ENCODE data around the gene IFT27.
"Not testable (repeated sequence)": the region's sequence is repeated elsewhere in the genome, so short reads cannot be mapped to it uniquely, and the experiment has no call there.

The IFT27 gene

GRCh38 chr22:36756031-36756430 lies 19.9 kb downstream of the IFT27 start:
- 56% methylated on average over 6 of the region's 7 CpGs for WGBS (ENCODE audit: insufficient coverage)
- POLR2A ChIA-PET = interaction anchor here (0.6 kb wide), 1 partner anchor 275 kb away, joined by 3 read pairs; the partner anchor contains the start of gene TXN2
- peaks cover 0 to 8% (median 0%) of the 10 kb centered on the region in 4 experiments for H3K4me1 ChIP-seq (ENCODE audit: control extremely low read depth in 1 of 4, control insufficient read depth in 4 of 4, insufficient read depth in 4 of 4, low read length in 3 of 4)
- H3K27ac ChIP-seq (ENCODE audit: insufficient read depth in 1 of 2, low read depth in 1 of 2, low read length in 2 of 2, poor library complexity in 1 of 2, severe bottlenecking in 2 of 2) = no peak overlapping the region
- CTCF ChIA-PET = interaction anchor here (0.9 to 5.7 kb wide), 10 partner anchors 12 to 289 kb away, joined by 3 to 54 read pairs (median 6); partner anchors contain the start of gene IFT27
- no peak for DNase-seq
- H3K36me3 ChIP-seq (ENCODE audit: control insufficient read depth in 4 of 4, insufficient read depth in 4 of 4, low read length in 3 of 4) = peaks cover 0 to 2% (median 0%) of the 10 kb centered on the region in 4 experiments
- no peak overlapping the region for H3K4me3 ChIP-seq (ENCODE audit: control insufficient read depth in 1 of 7, extremely low read depth in 1 of 7, insufficient read depth in 4 of 7, low read depth in 2 of 7, low read length in 6 of 7)
- no peaks in the 10 kb centered on the region for H3K9me3 ChIP-seq (ENCODE audit: control extremely low read depth in 1 of 5, control insufficient read depth in 4 of 5, insufficient read depth in 2 of 5, low read depth in 1 of 5, low read length in 4 of 5)
- H3K27me3 ChIP-seq (replicated peaks in 2 of 5; ENCODE audit: control insufficient read depth in 4 of 5, insufficient read depth in 5 of 5, low read length in 4 of 5) = peaks cover 0 to 23% (median 10%) of the 10 kb centered on the region in 5 experiments

GRCh38 chr22:36755316-36755715 lies 20.6 kb downstream of the IFT27 start:
- no peaks in the 10 kb centered on the region for H3K9me3 ChIP-seq (ENCODE audit: control extremely low read depth in 1 of 5, control insufficient read depth in 4 of 5, insufficient read depth in 2 of 5, low read depth in 1 of 5, low read length in 4 of 5)
- H3K27me3 ChIP-seq (replicated peaks in 2 of 5; ENCODE audit: control insufficient read depth in 4 of 5, insufficient read depth in 5 of 5, low read length in 4 of 5) = peaks cover 0 to 23% (median 10%) of the 10 kb centered on the region in 5 experiments
- H3K4me1 ChIP-seq (ENCODE audit: control extremely low read depth in 1 of 4, control insufficient read depth in 4 of 4, insufficient read depth in 4 of 4, low read length in 3 of 4) = peaks cover 0 to 8% (median 0%) of the 10 kb centered on the region in 4 experiments
- DNase-seq = no peak
- H3K36me3 ChIP-seq (ENCODE audit: control insufficient read depth in 4 of 4, insufficient read depth in 4 of 4, low read length in 3 of 4) = peaks cover 0 to 2% (median 0%) of the 10 kb centered on the region in 4 experiments
- no peak overlapping the region for H3K27ac ChIP-seq (ENCODE audit: insufficient read depth in 1 of 2, low read depth in 1 of 2, low read length in 2 of 2, poor library complexity in 1 of 2, severe bottlenecking in 2 of 2)
- WGBS (ENCODE audit: insufficient coverage) = 94% methylated on average over 4 of the region's 6 CpGs
- ChIA-PET CTCF (interaction anchor here (0.9 to 5.7 kb wide), 7 partner anchors 13 to 290 kb away, joined by 3 to 54 read pairs (median 6); partner anchors contain the start of gene IFT27), POLR2A (no interaction called here)
- H3K4me3 ChIP-seq (ENCODE audit: control insufficient read depth in 1 of 7, extremely low read depth in 1 of 7, insufficient read depth in 4 of 7, low read depth in 2 of 7, low read length in 6 of 7) = no peak overlapping the region

GRCh38 chr22:36754881-36755280 lies 21.0 kb downstream of the IFT27 start:
- H3K27ac ChIP-seq (ENCODE audit: insufficient read depth in 1 of 2, low read depth in 1 of 2, low read length in 2 of 2, poor library complexity in 1 of 2, severe bottlenecking in 2 of 2); H3K36me3 ChIP-seq (ENCODE audit: control insufficient read depth in 4 of 4, insufficient read depth in 4 of 4, low read length in 3 of 4); H3K4me3 ChIP-seq (ENCODE audit: control insufficient read depth in 1 of 7, extremely low read depth in 1 of 7, insufficient read depth in 4 of 7, low read depth in 2 of 7, low read length in 6 of 7); H3K4me1 ChIP-seq (ENCODE audit: control extremely low read depth in 1 of 4, control insufficient read depth in 4 of 4, insufficient read depth in 4 of 4, low read length in 3 of 4); POLR2A ChIA-PET; H3K9me3 ChIP-seq (ENCODE audit: control extremely low read depth in 1 of 5, control insufficient read depth in 4 of 5, insufficient read depth in 2 of 5, low read depth in 1 of 5, low read length in 4 of 5); DNase-seq: not testable (repeated sequence)
- CTCF ChIA-PET = interaction anchor here (4.3 to 5.7 kb wide), 2 partner anchors 12 to 20 kb away, joined by 33 to 54 read pairs; partner anchors contain the start of gene IFT27
- 96% methylated on average over 3 of the region's 9 CpGs for WGBS (ENCODE audit: insufficient coverage)
- peaks cover 0 to 23% (median 10%) of the 10 kb centered on the region in 5 experiments for H3K27me3 ChIP-seq (replicated peaks in 2 of 5; ENCODE audit: control insufficient read depth in 4 of 5, insufficient read depth in 5 of 5, low read length in 4 of 5)

GRCh38 chr22:36753916-36754315 lies 22.0 kb downstream of the IFT27 start:
- Histone ChIP-seq H3K4me3 (ENCODE audit: control insufficient read depth in 1 of 7, extremely low read depth in 1 of 7, insufficient read depth in 4 of 7, low read depth in 2 of 7, low read length in 6 of 7) (no peak overlapping the region), H3K9me3 (ENCODE audit: control extremely low read depth in 1 of 5, control insufficient read depth in 4 of 5, insufficient read depth in 2 of 5, low read depth in 1 of 5, low read length in 4 of 5) (no peaks in the 10 kb centered on the region), H3K36me3 (ENCODE audit: control insufficient read depth in 4 of 4, insufficient read depth in 4 of 4, low read length in 3 of 4) (no peaks in the 10 kb centered on the region), H3K4me1 (ENCODE audit: control extremely low read depth in 1 of 4, control insufficient read depth in 4 of 4, insufficient read depth in 4 of 4, low read length in 3 of 4) (peaks cover 0 to 8% (median 0%) of the 10 kb centered on the region in 4 experiments), H3K27ac (ENCODE audit: insufficient read depth in 1 of 2, low read depth in 1 of 2, low read length in 2 of 2, poor library complexity in 1 of 2, severe bottlenecking in 2 of 2) (no peak overlapping the region), H3K27me3 (replicated peaks in 2 of 5; ENCODE audit: control insufficient read depth in 4 of 5, insufficient read depth in 5 of 5, low read length in 4 of 5) (peaks cover 0 to 23% (median 10%) of the 10 kb centered on the region in 5 experiments)
- ChIA-PET POLR2A (no interaction called here), CTCF (interaction anchor here (1.2 kb wide), 1 partner anchor 8 kb away, joined by 6 read pairs; no protein-coding TSS in a partner anchor)
- DNase-seq = no peak
- WGBS (ENCODE audit: insufficient coverage) = 84% methylated on average over 12 of the region's 12 CpGs

GRCh38 chr22:36753120-36753802 lies 22.7 kb downstream of the IFT27 start:
- no peak for DNase-seq
- peaks cover 0 to 8% (median 0%) of the 10 kb centered on the region in 4 experiments for H3K4me1 ChIP-seq (ENCODE audit: control extremely low read depth in 1 of 4, control insufficient read depth in 4 of 4, insufficient read depth in 4 of 4, low read length in 3 of 4)
- no peaks in the 10 kb centered on the region for H3K36me3 ChIP-seq (ENCODE audit: control insufficient read depth in 4 of 4, insufficient read depth in 4 of 4, low read length in 3 of 4)
- no peak overlapping the region for H3K4me3 ChIP-seq (ENCODE audit: control insufficient read depth in 1 of 7, extremely low read depth in 1 of 7, insufficient read depth in 4 of 7, low read depth in 2 of 7, low read length in 6 of 7)
- H3K27me3 ChIP-seq (replicated peaks in 2 of 5; ENCODE audit: control insufficient read depth in 4 of 5, insufficient read depth in 5 of 5, low read length in 4 of 5) = peaks cover 0 to 23% (median 10%) of the 10 kb centered on the region in 5 experiments
- H3K27ac ChIP-seq (ENCODE audit: insufficient read depth in 1 of 2, low read depth in 1 of 2, low read length in 2 of 2, poor library complexity in 1 of 2, severe bottlenecking in 2 of 2) = no peak overlapping the region
- ChIA-PET POLR2A (no interaction called here), CTCF (interaction anchor here (1.2 kb wide), 1 partner anchor 9 kb away, joined by 6 read pairs; no protein-coding TSS in a partner anchor)
- H3K9me3 ChIP-seq (ENCODE audit: control extremely low read depth in 1 of 5, control insufficient read depth in 4 of 5, insufficient read depth in 2 of 5, low read depth in 1 of 5, low read length in 4 of 5) = no peaks in the 10 kb centered on the region
- 78% methylated on average over 4 of the region's 4 CpGs for WGBS (ENCODE audit: insufficient coverage)

GRCh38 chr22:36746375-36746970 lies 29.4 kb downstream of the IFT27 start:
- Histone ChIP-seq H3K4me3 (ENCODE audit: control insufficient read depth in 1 of 7, extremely low read depth in 1 of 7, insufficient read depth in 4 of 7, low read depth in 2 of 7, low read length in 6 of 7) (no peak overlapping the region), H3K27ac (ENCODE audit: insufficient read depth in 1 of 2, low read depth in 1 of 2, low read length in 2 of 2, poor library complexity in 1 of 2, severe bottlenecking in 2 of 2) (no peak overlapping the region), H3K36me3 (ENCODE audit: control insufficient read depth in 4 of 4, insufficient read depth in 4 of 4, low read length in 3 of 4) (no peaks in the 10 kb centered on the region), H3K4me1 (ENCODE audit: control extremely low read depth in 1 of 4, control insufficient read depth in 4 of 4, insufficient read depth in 4 of 4, low read length in 3 of 4) (no peaks in the 10 kb centered on the region), H3K9me3 (ENCODE audit: control extremely low read depth in 1 of 5, control insufficient read depth in 4 of 5, insufficient read depth in 2 of 5, low read depth in 1 of 5, low read length in 4 of 5) (no peaks in the 10 kb centered on the region), H3K27me3 (replicated peaks in 2 of 5; ENCODE audit: control insufficient read depth in 4 of 5, insufficient read depth in 5 of 5, low read length in 4 of 5) (peaks cover 0 to 6% (median 0%) of the 10 kb centered on the region in 5 experiments)
- CTCF ChIA-PET = interaction anchor here (1.7 to 7.6 kb wide), 2 partner anchors 10 to 13 kb away, joined by 3 to 33 read pairs; no protein-coding TSS in a partner anchor
- 88% methylated on average over 5 of the region's 11 CpGs for WGBS (ENCODE audit: insufficient coverage)
- no peak for DNase-seq
- POLR2A ChIA-PET = no interaction called here

Data from common myeloid progenitor, CD34-positive (primary cell).